GM18868 (cell line): ENCODE results near the gene TEX38.
"Not testable (repeated sequence)": the region's sequence is repeated elsewhere in the genome, so short reads cannot be mapped to it uniquely, and the experiment has no call there.

Experiments used
- ATAC-seq: cut with Tn5 transposase; IDR thresholded peaks from one replicate; pipeline ENCODE4 v1.9.1; 2021; ENCODE audit warnings: mild to moderate bottlenecking, moderate library complexity; ENCODE audit not compliant: unreplicated experiment

The TEX38 gene

DNA sequence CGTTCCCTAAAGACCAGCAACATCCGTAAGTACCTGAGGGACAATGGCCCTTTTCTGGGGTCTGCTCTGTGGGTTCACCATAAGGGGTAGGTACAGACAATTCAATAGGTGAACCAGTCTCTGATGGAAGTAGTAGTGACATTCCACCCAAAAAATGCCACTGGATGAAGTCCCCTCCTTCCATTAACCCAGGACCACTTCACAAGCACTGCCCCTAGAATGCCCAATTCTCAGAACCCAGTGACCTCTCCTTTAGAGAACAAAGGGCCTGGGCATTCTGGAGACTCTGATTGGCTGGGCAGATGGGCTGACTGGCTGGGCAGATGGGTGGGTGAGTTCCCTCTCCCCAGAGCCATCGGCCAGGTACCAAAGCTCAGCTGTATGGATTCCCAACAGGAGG, at the start of gene TEX38:
TSS of gene TEX38 (plus strand) at position 301 of the 400 bp plus-strand sequence. CDS start at position 382, 81 bp downstream.
- ATAC-seq = no peak

DNA sequence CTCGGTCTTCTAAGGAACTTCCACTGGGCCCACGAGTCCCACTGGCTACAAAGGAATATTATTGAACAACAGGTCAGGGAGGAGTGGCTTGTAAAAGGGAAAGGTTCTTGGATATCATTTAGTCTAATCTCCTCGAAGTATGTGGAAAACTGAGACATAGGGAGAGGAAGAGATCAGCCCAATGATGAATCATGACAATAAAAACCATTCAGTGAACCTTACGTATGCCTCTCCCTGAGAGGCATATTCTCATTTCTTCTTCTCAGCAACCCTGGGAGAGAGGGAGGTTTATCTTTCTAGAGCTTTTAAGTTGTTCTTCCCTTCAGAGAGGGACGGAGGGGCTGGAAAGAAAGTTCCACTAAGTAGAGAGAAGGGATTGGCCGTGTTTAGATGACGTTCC, 49.7 kb upstream of the TEX38 start:
- no peak for ATAC-seq

DNA sequence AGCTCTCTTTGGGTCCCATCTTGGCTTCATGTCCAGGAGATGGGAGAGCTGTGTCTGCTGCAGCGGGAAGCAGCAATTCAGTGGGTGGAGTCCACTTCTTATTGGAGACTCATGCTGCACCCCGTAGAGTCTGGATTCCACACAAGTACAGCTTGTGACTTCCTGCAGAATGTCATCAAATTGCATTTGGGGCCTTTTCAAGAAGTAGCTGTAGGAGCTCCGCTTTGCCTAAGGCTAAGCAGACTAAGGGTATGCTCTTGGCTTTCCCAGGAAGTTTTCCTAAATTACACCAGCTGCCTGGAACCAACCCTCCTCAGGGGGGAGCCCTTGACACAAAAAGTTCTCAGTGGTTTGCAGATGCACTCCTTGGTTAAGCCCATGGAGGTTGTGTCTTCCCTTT, 49.3 kb upstream of the TEX38 start:
- ATAC-seq = no peak

- no peak for ATAC-seq
Observed at GRCh38 chr1:46623743-46624644, 47.7 kb upstream of the TEX38 start.

DNA sequence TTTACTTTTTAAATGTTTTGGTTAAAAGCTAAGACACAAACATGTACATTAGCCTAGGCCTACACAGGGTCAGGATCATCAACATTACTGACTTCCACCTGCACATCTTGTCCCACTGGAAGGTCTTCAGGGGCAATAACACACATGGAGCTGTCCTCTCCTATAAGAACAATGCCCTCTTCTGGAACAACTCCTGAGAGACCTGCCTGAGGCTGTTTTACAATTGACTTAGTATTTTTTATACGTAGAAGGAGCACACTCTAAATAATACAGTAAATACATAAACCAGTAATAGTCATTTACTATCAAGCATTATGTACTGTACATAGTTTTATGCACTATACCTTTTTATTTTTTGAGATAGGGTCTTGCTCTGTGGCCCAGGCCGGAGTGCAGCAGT, 40.9 kb upstream of the TEX38 start:
- ATAC-seq = no peak

- no peak for ATAC-seq
Observed at GRCh38 chr1:46635205-46635604, 36.4 kb upstream of the TEX38 start.

DNA sequence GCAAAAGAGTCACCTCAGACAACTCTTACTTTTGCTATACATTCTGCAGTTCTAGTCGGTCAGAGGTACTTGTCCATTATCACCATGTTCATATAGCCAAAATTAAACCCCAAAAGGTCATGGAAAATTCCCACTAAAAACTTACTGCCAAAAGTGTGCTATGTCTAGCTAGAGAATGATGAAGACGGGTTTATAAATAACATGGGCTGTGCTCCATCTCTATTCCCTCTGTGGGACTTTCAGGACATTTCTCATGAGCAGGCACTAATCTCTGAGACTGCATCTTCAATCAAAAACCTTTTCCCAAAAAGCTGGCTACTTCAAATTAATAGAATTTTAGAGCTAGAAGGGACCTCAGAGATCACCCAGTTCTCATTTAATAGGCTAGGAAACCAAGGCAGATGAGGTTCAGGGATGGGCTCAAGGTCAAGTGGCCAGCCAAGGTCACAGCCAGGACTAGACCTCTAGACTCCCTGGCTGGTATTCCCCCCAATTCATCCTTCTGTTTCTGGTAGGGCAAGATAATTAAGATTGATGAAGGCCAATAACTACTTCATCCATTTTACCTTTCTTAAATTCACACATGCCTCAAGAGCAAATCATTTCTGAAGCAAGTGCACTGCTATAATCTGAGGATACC, 34.1 kb upstream of the TEX38 start:
- ATAC-seq = no peak

DNA sequence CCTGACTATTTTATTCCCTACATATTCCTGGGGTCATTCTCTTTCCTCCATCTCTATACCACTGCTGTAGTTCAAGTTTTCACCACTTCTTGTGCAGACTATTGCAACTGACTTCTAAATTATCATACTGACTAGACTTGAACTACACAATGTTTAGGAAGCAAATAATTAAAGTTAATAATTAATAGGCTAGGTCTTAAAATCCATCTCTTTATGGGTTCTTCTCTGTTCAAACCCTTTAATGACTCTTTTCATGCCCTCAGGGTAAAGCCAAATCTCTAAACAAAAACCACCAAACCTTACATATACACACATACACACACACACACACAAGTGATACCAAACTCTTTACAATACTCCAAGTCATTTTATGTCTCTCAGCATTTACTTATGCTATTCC, 32.7 kb upstream of the TEX38 start:
- no peak for ATAC-seq

DNA sequence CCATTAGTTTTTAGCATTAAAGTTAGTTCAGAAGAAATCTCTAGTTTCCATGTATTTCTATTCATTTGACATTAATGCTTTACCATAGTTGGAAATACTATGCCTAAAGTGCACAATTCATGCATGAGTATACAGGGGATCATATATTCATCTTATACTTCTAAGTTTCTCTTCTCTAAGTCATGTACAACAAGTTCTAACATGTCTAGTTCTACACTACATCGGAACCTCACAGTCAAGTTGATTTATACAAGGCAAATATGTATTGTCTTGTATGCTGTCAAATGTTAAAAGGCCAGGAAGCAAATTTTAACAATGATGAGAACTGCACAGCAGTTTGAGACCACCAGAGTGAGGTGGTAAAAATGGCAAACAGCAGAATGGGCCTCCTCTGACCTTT, 32.1 kb upstream of the TEX38 start:
- ATAC-seq = no peak

GRCh38 chr1:46642115-46642680, 29.5 kb upstream of the TEX38 start:
- ATAC-seq = no peak

DNA sequence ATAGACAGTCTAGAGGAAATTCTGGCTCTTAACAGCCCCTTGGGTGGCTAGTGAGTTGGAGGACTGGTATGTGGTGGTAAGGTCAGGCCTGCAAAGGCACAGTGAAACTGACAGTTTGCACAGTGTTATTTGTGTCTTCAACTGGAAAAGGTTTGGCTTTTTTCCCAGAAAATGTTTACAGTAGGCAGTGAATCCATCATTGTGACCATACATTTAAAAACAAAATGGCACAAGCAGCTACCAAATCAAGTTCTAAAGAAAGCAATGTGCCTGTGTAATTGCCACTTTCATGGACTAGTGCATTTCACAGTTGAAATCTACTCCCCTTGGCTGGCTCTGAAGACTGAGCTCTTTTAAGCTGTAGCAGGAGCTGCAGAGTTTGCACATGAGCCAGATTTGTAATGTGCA, 28.3 kb upstream of the TEX38 start:
- ATAC-seq = no peak

- no peak for ATAC-seq
Observed at GRCh38 chr1:46645815-46646214, 25.8 kb upstream of the TEX38 start.

GRCh38 chr1:46646331-46646730, 25.3 kb upstream of the TEX38 start:
- no peak for ATAC-seq

DNA sequence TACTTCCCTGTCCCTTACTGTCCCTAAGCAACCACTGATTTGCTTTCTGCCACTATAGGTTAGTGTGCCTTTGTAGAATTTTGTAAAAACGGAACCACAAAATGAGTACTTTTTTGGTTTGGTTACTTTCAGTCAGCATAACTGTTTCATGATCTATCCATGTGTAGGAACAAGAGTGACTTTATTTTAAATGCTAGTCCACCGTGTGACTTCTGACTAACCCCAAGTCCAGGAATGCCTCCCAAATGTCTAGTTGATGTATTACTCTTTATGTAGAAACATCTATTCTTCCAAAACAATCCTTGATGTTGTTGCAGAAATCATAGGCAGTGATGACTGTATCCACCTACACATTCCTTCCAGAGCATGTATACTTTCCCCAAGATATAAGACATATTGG, 24.8 kb upstream of the TEX38 start:
- ATAC-seq = no peak

DNA sequence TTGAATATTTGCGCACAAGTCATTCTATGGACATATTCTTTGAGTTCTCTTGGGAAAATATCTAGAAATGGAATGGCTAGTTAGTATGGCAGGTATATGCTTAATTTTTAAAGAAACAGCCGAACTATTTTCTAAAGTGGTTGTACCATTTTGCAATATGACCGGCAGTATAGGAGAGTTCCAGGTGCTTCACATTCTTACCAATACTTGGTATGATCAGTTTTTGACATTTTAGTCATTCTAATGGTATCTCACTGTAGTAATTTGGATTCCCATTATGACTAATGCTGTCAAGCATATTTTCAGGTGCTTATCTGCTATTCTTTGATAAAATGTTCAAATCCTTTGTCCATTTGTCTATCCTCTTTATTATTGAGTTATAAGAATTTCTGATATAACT, 24.0 kb upstream of the TEX38 start:
- ATAC-seq = no peak

DNA sequence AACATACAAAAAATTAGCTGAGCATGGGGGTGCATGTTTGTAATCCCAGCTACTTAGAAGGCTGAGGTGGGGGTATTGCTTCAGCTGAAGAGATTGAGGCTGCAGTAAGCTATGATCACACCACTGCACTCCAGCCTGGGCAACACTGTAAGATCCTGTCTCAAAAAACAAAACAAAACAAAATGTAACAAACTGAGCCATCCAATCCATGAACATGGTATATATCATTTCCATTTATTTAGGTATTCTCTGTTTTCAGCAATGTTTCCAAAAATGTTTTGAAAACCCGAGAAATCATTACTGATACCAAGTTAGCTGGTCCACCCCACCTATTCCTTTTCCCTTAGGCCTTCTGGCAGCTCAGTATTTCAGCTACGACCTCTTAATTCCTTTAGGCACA, 21.9 kb upstream of the TEX38 start:
- ATAC-seq = no peak

- no peak for ATAC-seq
Observed at GRCh38 chr1:46650491-46650890, 21.2 kb upstream of the TEX38 start.

- ATAC-seq = not testable (repeated sequence)
Observed at GRCh38 chr1:46651152-46651551, 20.5 kb upstream of the TEX38 start.

DNA sequence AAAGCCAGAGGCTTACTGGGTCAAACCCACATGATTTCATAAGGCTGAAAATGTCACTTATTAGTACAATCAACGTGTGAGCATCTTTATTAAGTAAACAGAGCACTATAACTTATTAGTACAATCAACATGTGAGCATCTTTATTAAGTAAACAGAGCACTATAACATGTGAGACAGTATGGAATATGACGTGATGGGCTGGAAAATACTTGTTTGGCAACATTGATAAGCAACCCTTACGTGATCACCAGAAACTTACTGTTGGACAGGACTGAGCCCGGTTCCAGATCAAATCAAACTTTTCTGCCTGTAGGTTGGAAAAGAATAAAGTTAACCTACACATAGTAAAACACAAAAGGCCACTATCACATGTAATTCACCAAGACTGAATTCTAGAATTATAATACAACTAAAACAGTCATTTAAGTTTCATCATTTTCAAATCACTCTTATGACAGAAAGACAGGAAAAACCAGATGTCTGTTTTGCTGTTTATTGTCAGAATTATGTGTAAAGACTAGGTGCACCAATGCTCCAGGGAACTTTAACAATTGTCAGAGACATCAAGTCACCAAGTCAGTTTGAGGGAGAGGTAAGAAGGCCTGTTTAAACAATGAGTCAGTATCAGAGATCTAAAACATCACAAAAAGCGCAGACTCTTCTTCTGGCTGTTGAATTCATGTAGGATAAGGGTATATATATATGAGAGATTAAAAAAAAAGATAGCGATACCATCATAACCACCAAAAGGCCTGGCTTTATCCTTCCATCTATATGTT, 19.1 kb upstream of the TEX38 start:
- ATAC-seq = no peak

- ATAC-seq = no peak
Observed at GRCh38 chr1:46653405-46653958, 18.2 kb upstream of the TEX38 start.

DNA sequence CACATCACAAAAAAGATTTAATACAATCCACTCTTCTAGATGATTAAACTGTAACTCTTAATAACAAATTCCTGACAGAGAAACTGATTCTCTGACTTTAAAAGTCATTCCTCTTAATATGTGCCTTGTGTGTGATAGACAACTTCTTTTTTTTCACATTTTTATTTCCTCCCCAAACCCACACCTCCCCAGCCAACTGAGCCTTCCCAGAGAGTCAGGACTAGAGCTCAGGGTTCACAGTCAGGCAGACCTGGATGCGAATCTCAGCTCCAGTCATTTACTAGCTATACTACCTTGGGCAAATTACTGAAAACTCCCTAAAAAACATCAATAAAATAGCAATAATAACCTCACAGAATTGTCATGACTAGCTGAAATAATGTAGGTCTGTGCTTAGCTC, 17.6 kb upstream of the TEX38 start:
- ATAC-seq = no peak
